Left lung (tissue), 10 donors: ENCODE measurements around the gene NCR3LG1. TPM values are rescaled to one million over a fixed set of nuclear protein-coding genes. Genes with fewer than 3 reads are reported as not detected.

Experiments
- ATAC-seq: fragments of 200-7000 bp; cut with Tn5 transposase; one replicate; pipeline ENCODE4 v1.9.1; 2020; ENCODE audit warnings: moderate library complexity
- DNase-seq, 4 donors: peaks; one replicate each; pipeline ENCODE4 v3.0.0-alpha.2; 2013 to 2020
- H3K27ac ChIP-seq, 2 donors: fragments of 200-600 bp; sonication (generic) in 1 of 2; one replicate each; pipeline versions ENCODE4 v1.5.0 to v1.8.0; 2020 to 2021
- H3K27me3 ChIP-seq, 2 donors: fragments of 200-600 bp; sonication (generic) in 1 of 2; one replicate each; pipeline versions ENCODE4 v1.5.0 to v1.8.0; 2020 to 2021
- H3K36me3 ChIP-seq, 2 donors: fragments of 200-600 bp; sonication (generic) in 1 of 2; one replicate each; pipeline versions ENCODE4 v1.5.0 to v1.8.0; 2020 to 2021
- H3K4me1 ChIP-seq, 2 donors: fragments of 200-600 bp; one replicate each; pipeline ENCODE4 v1.8.0; 2021
- H3K4me3 ChIP-seq, 2 donors: fragments of 200-600 bp; sonication (generic) in 1 of 2; one replicate each; pipeline versions ENCODE4 v1.5.0 to v1.8.0; 2020 to 2021; ENCODE audit warnings: mild to moderate bottlenecking in 1 of 2
- H3K9me3 ChIP-seq, 2 donors: fragments of 200-600 bp; sonication (generic) in 1 of 2; one replicate each; pipeline versions ENCODE4 v1.5.0 to v1.8.0; 2020 to 2021
- CTCF ChIP-seq, 2 donors: fragments of 200-600 bp; sonication (generic) in 1 of 2; IDR thresholded peaks; one replicate each; pipeline versions ENCODE4 v1.5.0 to v1.8.0; 2021; ENCODE audit warnings: antibody characterized with exemption in 2 of 2
- intact Hi-C, 2 donors: fragments of 100-400 bp; cut with DNase I; formaldehyde crosslinking; loops; one replicate each; pipeline versions ENCODE4 v1.11.2 to v1.14.2; 2022
- polyA plus RNA-seq, 6 donors: library from polyadenylated mRNA; unstranded; fragments of 120-200 nt; gene quantifications; one replicate each; pipeline ENCODE4 v1.2.1, GENCODE V29; 2013; ENCODE audit not compliant: insufficient read length in 6 of 6
- total RNA-seq, 2 donors: library from RNA; stranded (reverse); fragmentation: NEBNext Ultra II Directional; extraction: Animal tissue kit (Norgen Biotek cat#: 25700); gene quantifications; one replicate each; pipeline ENCODE4 v1.2.1, GENCODE V29; 2021
- donor health status: DM: no; HTN: yes; CAD: no.
- donor health status: DM: no; HTN: no; CAD: no.

NCR3LG1 gene
- total and polyA plus RNA-seq, 8 donors, result 0.63 to 9.8 (median 0.85) TPM

DNA sequence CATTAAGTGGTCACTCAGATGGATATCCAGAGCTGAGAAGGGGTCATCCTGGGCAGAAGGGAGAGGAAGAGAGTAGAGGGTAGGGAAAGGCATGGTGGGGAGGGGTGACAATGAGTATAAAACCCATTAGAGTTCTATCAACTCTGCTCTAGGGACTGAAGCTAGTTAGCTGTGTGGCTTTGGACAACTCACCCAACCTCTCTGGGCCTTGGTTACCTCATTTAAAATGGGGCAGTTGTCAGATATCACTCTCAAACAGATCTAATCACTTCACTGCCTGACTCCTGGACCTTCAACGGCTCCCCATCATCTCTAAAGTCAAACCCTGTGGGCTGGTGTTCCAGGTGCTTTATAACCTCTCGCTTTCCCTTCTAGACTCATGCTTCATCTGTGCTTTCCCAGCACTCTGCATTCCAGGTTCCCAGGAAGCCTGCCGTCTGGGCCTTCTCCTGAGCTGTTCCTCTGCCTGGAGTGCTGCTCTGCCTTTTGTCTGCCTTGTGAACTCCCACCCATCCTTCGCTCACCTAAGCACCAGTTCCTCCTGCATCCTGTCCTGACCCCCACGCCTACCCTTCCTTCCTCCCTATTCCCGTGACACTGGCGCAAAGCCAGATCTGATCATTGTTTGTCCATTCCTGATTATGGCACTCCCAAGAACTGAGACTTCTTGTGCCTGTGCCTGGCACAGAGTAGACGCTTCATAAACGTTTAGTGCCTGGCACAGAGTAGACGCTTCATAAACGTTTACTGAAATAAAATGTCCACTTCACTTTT, 59.2 kb downstream of the NCR3LG1 start:
- no peaks in the 10 kb centered on the region for H3K36me3 ChIP-seq
- no peaks in the 10 kb centered on the region for H3K27me3 ChIP-seq
- H3K27ac ChIP-seq, result peak overlapping the region in 1 of 2 donors; percentile 8
- H3K4me1 ChIP-seq, result peaks cover 12% of the 10 kb centered on the region in 2 donors
- H3K9me3 ChIP-seq, result no peaks in the 10 kb centered on the region
- H3K4me3 ChIP-seq, result no peak overlapping the region
- ATAC-seq (no peak), DNase-seq (no peak)
- no peak for TF ChIP-seq CTCF (IDR thresholded peaks at IDR 0.05)
- intact Hi-C loops, result no loop called here

DNA sequence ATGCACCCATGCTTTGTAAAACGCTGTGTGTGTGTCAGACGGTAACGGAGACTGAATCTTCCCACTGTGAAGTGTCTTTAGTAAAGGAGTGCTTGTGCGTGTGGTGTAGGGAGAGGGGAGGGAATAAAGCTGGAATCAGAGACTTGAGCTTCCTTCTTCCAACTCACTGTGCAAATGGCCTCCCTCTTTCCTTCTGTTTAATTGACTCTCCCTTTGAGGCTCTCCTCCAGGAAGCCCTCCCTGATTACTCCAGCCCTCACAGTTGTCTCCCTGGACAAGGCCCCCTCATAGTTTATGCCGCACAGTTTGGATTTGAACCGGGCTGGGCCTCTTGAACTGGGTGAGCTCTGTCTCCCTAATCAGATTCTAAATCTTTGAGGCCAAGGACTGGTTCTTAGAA, 59.8 kb downstream of the NCR3LG1 start:
- no peaks in the 10 kb centered on the region for H3K9me3 ChIP-seq
- TF ChIP-seq CTCF (IDR thresholded peaks at IDR 0.05), result no peak
- intact Hi-C loops, result no loop called here
- H3K4me3 ChIP-seq, result no peak overlapping the region
- no peak for DNase-seq
- no peak for ATAC-seq
- H3K27ac ChIP-seq, result peak overlapping the region in 1 of 2 donors; percentile 8
- H3K27me3 ChIP-seq, result no peaks in the 10 kb centered on the region
- peaks cover 6% of the 10 kb centered on the region in 2 donors for H3K4me1 ChIP-seq
- H3K36me3 ChIP-seq, result no peaks in the 10 kb centered on the region

- no peaks in the 10 kb centered on the region for H3K9me3 ChIP-seq
- intact Hi-C loops, result no loop called here
- H3K4me1 ChIP-seq, result peaks cover 0 to 5% of the 10 kb centered on the region in 2 donors
- no peak for TF ChIP-seq CTCF (IDR thresholded peaks at IDR 0.05)
- no peak for ATAC-seq
- peak overlapping the region in 1 of 2 donors; percentile 7 for H3K27ac ChIP-seq
- no peaks in the 10 kb centered on the region for H3K27me3 ChIP-seq
- no peak for DNase-seq
- H3K4me3 ChIP-seq, result no peak overlapping the region
- no peaks in the 10 kb centered on the region for H3K36me3 ChIP-seq
These were observed 61.0 kb downstream of the NCR3LG1 start for GRCh38 chr11:17412488-17413180.

- no peaks in the 10 kb centered on the region for H3K27me3 ChIP-seq
- no peak for TF ChIP-seq CTCF (IDR thresholded peaks at IDR 0.05)
- peaks cover 0 to 5% of the 10 kb centered on the region in 2 donors for H3K4me1 ChIP-seq
- H3K4me3 ChIP-seq, result no peak overlapping the region
- H3K9me3 ChIP-seq, result no peaks in the 10 kb centered on the region
- no peaks in the 10 kb centered on the region for H3K36me3 ChIP-seq
- H3K27ac ChIP-seq, result peak overlapping the region in 1 of 2 donors; percentile 7
- DNase-seq (peak in 2 of 4 donors; percentile 74), ATAC-seq (peak; percentile 92)
- intact Hi-C loops, result no loop called here
These were observed 62.1 kb downstream of the NCR3LG1 start for GRCh38 chr11:17413414-17414316.
